UCSD-AML1 (cell line): ENCODE measurements around the gene PHF24.
"Not testable (repeated sequence)": the region's sequence is repeated elsewhere in the genome, so short reads cannot be mapped to it uniquely, and the experiment has no call there.

Experiments
- DNase-seq: peaks from one replicate; lab custom pipeline; 2025; ENCODE audit not compliant: unreplicated experiment; lab: John Stamatoyannopoulos, UW

Gene PHF24

DNA sequence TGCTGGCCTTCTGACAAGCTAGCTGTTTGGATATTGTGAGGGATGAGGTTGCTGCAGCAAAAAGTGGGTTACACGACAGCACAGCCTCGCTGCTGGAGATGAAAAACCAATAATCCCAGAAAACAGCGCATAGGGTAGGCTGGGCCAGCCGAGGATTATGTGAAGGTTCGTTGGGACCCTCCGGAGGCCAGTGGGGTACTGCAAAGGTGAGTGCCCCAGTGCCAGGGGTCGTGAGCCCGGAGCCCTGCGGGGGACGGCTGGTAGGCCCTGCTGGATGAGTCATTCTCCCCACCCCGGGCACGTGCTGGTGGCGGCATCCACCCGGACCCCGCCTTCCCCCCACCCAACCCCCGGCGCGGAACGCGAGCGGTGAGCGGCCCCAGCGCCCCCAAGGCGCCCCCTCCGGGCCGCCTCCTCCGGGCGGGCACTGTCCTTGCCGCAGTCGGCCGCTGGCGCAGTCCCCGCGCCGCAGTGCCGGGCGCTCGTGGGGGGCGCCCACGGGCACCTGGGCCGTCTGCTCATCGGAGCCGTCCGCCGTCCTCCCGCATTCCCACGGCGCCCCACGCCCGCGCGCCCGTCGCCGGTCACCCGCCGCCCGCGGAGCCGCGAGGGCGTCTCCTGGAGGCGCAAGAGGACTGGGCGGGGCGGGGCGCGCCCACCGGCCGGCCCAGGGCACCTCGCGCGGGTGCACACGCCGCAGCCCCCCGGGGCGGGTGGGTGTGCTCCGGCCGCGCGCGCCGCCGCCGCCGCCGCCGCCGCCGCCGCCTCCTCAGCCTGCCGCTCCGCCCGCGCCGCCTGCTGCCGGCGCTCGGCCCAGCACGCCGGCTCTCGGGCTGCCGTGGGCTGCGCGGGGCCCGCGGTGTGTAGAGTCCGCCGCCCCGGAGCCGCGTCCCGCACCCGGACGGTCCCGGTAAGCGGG lies at the start of gene PHF24:
Gene PHF24, plus strand, starts transcription at position 794 of the 919 bp plus-strand sequence. CDS start 13,014 bp downstream, outside the sequence.
- no peak for DNase-seq

DNA sequence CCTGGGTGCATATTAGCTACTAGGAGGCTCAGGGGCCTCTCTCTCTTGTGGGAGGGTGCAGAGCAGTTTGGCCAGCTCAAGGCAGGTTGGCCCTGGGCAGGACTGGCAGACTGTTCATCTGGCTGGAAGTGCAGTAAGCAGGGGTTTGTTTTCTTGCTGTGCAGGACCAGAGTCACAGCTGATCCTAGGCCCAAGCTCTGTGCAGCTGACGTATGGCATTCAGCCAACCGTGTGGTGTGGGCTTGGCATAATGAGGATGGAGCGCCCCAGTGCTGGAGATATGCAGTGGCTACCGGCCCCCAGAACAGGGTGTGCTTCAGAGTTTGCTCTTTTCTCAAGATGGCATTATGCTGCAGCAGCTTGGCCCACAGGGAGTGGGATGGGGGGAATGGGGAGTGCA lies 31.0 kb upstream of the PHF24 start:
- DNase-seq: no peak

DNA sequence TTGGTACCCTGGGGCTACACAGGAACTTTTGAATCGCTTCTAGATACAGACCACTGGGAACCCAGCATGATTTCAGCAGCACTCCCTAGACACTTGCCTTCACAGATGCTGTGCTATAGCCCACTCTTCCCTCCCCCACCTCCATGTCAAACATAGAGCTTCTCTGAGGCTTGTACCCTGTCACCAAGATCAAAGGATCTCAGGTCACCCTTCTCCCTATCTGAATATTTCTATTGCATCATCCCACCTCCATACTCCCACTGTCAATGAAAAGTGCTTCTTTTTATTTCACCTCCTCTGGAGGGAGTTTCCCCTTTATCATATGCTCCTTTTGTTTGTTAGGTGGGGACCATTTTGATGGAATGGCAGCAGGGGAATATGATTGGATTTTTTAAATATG lies 29.2 kb upstream of the PHF24 start:
- DNase-seq: no peak

DNA sequence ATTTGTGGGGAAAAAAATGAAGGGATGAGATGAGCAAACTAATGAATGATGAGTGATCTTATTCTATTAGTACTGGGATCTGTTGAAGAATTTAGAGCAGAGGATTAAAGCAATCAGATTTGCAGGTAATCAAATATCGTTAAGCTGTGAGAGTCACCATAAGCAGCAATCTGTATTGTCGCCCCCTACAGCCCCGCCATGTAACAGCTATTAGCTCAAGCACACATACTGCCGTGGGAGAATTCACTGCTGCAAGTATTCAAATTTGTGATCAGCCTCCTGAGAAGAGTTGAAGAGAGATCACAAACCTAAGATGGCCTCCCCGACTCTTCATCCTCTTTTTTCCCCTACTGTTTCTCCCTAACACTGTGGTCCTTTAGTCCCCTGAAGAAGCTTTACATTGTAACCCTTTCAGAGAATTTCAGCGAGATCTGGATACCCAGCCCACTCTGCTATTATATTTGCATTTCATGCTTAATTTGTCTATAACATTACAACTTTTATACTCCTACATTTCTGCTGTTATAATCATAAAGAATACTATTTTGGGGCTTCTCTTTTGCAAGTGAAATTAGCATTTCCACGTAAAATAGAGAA lies 28.5 kb upstream of the PHF24 start:
- peak; percentile 13 for DNase-seq

DNA sequence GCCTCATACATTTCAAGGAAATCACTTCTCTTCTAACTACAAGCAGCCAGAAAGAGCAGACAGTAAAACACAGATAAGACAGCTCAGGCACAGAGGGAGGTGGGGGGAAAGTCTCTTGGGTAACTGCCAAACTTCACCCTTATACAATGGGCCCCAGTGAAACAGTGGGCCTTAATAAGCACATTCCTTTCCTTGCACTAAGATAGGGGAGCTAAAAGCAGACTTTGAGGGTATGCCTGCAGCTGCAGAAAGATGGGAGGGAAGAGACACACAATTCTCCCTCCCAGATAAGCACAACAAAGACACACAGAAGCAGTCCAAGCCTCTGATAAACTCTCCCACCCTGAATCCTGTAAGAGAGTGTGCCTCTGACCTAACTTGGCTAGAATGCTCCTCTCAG lies 18.1 kb upstream of the PHF24 start:
- DNase-seq: not testable (repeated sequence)

DNA sequence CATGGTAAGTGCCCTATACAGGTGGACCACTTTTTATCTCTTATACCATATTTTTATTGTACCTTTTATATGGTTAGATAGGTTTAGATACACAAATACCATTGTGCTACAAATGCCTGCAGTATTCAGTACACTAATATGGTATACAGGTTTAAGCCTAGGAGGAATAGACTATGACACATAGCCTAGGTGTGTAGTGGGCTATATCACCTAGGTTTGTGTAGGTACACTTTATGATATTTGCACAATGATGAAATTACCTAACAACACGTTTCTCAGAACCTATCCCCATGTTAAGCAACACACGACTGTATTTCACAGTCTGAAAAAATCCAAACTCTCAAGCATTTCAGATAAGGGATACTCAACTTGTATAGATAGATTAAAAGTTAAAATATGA lies 9.6 kb upstream of the PHF24 start:
- DNase-seq: no peak

DNA sequence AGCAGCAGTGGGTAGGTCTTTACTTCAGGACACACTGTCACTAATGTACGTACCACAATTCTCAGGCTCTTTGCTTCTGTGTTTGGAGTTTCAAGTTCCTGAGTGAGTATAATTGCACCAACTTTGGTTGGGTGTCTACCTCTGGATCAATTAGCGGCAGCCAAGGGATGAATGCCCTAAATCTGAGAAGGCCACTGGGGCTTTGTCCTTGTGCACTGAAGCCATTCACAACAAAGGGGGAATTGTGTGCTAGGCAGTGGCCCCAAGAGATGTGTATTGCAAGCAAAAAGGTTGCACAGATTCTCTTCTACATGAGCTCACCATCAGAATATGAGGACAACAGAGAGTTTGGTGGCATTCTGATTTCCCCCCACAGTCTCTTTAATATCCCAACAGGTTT lies 3.9 kb upstream of the PHF24 start:
- DNase-seq: no peak

DNA sequence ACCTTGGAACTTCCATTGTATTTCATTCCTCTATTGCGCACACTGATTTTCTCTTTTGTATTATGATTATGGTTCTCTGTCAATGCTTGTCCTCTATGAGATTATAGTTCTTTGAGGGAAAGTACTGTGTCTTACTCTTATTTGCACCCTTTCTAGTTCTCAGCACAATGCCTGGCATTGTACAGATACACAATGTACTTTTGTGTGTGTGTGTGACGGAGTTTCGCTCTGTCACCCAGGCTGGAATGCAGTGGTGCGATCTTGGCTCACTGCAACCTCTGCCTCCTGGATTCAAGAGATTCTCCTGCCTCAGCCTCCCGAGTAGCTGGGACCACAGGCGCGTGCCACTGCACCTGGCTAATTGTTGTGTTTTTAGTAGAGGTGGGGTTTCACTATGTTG lies 2.0 kb upstream of the PHF24 start:
- not testable (repeated sequence) for DNase-seq

DNA sequence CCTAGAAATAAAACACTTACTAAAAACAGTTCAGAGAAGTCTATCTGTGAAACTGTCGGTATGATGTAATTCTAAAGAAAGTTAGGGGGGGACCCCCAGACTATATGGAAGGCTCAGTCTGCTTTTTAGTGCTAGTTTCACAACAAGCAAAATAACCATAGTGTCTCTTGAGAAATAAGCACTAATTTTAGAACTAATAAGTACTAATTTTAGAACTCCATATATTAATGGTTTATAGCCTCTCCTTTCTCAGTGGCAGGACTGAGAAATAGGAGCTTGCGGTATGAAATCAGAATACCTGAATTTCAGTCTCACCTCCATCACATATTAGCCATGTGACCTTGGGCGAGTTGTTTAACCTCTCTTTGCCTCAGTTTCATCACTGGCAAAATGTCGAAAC lies 1.4 kb upstream of the PHF24 start:
- no peak for DNase-seq

DNA sequence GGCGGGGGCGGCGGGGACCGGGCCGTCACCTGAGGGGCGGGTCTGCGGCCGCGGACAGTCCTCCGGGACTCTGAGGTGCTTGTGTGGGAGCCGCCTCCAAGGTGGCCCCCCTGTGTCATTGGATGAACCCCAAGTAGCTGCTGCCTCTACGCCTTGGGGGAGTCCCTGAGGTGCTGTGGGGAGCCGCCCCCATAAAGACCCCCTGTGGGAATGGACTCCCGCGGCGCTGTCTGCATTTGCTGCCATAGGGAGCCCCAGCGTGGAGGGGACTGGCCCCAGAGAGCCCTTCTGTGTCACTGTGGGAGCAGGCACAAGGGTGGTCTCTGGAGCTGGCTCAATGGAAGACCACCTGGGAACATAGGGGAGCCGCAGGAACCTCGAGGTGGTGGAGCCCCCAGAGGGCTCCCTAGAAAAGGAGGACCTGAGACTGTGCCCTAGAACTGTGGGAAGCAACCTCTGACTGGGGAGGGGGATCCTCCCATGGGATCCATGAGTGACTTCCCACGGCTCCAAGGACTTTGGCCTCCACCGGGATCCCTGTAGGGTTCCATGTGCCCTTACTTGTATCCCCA lies 412 bp downstream of the PHF24 start:
- DNase-seq: no peak

DNA sequence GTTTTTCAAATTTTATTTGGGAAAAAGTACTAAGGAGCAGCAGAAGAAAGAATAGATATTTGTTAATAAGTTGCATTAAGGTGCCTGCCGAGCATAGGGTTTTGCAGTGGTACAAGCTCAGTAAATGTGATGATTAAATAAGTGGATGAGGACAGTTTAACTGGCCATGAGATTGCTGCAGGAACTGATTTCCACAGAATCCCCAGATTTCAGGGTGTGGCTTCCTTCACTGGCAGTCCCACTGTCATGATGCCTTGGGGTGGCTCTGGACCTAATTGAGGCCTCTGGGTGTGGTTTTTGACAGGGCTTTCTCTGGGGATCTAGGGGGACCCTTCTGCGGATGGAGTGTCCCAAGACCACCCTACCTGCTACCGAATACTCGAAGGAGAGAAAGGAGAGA lies 1.4 kb downstream of the PHF24 start:
- no peak for DNase-seq

DNA sequence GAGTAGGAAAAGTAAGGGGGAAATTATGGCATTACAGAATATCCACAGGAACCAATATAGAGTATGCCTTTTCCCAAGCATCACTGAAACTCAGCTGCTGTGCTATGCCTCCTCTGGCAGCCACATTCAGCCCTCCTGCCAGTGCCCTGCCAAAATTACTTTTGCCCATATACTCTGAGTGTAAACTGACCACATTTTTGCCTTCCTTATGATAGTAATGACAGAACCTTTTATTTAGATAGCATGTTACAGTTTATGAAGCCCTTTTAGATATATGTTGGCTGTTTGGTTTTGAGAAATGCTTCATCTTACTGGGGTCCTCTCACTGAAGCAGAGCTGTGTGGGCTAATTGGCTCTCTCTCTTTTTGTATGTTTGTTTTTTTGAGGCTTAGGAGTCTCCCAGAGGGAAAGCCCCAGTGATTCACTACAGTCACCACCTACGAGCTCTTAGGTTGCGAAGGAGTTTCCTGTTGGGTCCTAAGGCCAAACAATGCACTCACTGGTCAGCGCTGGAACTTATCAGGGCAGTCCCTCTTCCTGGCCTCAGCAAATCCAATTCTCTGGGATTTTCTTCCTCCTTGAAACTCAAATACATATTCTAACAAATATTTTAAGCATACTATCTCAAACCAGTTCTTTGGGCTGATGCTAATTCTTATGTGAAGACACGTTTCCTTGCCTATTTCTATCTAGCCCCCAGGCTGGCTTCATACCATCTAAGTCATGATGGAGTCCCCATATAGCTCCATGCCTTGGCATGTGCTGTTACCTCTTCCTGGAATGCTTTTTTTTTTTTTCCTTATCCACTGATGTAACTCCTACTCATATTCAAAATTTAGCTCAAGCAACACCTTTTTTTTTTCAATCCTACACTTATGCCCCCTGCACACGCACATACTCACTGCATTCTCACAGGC lies 3.7 kb downstream of the PHF24 start:
- no peak for DNase-seq

DNA sequence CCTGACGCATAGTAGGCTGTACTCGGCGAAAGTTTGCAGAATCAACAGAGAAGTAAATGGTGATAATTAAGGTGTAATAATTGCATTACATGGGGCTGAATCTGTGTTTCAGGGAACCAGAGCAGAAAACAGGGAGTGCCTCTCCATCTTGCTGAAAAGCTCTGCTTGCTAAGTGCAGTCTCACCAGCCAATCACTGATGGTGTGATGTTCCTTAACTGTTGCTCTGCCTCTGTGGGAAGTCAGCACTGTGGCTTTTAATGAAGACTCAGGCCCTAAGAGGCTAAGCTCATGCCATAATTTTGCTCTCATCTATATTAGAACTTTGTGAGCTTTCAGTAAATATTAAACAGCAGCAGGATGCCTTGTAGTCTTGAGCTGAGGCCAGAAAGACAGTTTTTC lies 4.5 kb downstream of the PHF24 start:
- DNase-seq: no peak

DNA sequence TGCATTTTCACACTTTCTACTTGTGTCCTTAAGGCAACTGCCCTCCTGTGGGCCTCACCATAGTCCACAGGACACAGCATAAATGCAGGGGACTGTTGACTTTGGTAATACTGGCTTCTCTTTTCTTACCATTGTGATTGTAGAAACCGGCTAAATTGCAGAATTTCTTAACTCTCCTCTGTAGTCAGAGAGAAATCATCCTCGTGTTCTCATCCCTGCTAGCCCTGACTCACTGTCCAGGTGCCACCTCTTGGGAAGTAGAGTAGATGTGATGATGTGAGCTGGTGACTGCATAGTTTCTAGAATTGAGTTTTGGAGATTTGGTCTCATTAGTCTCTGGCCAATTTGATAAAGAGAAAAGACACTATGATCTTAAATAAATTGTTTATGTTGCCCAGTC lies 5.5 kb downstream of the PHF24 start:
- no peak for DNase-seq

DNA sequence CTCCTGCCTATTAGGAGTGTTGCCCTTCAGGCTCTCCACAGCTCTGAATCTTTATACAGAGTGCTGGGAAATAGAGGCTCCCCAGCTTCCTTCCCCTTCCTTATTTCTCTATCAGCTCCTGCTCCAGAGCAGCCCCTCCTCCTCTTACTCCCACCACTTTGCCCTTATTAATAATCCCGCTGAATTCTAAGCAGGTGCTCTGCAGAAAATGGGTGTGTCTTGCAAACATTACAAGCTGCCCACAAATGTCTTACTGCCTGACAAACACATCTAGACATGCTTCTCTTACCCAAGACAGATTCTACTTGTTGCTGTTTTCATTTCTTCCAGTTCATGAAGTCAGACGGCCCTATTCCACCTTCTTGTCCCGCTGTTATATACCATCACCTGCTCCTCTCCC lies 6.4 kb downstream of the PHF24 start:
- DNase-seq: no peak

DNA sequence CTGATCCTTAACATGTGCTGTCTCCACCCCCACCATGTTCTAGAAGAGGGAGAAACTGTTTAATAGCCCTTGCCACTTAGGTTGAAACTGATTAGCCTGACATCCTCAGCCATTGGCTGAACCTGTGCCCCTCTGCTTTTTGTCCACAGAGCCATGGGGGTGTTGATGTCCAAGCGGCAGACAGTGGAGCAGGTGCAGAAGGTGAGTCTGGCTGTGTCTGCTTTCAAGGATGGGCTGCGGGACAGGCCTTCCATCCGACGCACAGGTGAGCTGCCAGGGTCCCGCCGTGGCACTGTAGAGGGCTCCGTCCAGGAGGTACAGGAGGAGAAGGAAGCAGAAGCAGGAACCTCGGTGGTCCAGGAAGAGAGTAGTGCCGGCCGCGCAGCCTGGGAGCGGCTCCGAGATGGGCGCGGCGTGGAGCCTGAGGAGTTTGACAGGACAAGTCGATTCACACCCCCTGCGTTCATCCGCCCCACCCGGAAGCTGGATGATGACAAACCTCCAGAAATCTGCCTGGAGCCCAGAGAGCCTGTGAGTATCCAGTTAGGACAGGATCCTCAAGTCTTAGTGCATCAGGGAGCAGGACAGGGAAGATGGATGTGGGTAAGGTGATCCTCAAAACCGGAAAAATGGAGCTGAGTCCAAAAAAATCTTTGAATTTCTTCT lies 13.2 kb downstream of the PHF24 start:
- DNase-seq: no peak

DNA sequence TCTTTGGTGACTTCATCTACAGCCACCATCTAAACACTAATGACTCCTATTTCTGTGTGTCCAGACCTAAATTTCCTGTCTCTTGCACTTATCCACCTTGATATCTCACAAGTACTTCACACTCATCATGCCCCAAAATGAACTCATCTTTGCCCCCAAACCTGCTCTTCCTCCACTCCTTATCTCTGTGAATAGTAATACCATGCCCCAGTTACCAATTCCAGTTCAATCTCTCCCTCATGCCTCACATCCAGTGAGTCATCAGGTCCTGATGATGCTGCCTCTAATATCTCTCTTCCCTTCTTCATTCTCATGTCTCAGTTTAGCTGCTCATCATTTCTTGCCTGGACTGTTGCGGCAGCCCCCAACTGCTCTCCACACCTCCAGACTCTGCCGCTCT lies 16.6 kb downstream of the PHF24 start:
- DNase-seq: no peak

DNA sequence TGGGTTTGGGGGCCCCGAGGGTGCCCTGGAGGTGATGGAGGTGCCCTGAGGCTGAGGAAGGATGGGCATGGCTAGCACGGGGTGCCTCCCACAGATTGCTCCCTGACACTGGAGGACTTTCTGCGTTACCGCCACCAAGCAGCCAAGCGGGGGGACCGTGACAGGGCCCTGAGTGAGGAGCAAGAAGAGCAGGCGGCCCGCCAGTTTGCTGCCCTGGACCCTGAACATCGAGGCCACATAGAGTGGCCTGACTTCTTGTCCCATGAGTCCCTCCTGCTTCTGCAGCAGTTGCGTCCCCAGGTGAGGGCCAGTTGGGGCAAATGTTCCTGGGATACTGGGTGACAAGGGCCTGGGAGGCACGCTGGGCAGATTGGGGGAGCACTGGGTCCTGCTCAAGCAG lies 18.4 kb downstream of the PHF24 start:
- DNase-seq: no peak

DNA sequence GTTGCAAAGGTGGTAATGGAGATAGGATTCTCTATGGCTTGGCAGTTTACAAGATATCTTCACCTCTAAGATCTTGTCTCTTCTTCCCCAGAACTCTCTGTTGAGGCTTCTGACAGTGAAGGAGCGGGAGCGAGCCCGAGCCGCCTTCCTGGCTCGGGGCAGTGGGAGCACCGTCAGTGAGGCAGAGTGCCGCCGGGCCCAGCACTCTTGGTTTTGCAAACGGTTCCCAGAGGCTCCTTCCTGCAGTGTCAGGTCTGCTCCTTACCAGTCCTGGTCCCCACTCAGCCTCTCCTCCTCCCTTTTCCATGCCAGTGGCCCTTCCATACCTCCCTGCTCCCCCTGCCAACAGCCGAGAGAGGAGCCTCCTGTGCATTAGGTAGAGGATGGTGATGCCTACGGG lies 18.9 kb downstream of the PHF24 start:
- no peak for DNase-seq

DNA sequence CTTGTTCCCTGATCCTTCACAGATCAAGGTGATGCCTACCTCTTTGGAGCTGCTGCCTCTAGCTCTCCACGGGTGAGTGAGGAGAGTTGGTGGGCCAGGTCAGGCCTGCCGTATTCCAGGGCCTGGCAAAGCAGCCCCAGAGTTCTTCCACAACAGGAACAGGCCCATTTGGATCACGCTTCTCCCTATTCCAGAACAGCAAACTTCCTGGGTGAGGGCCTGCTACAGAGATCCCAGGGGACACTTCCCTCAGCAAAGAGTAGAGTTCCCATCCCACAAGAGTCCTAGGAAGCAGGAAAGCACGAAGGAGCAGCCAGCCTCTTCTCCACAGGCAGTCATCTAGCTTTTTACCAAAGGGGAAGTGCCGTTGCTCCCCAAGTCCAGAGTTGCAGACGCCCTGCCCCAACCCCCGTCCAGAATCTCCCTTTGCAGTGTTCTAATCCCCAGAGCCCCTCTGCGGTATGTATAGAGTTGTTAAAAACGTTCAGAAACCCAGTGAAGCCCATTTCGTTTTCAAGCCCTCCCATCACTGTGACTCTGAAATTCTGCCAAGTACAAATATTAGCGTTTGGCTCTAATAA lies 22.2 kb downstream of the PHF24 start:
- DNase-seq: no peak
